DOHH2 (cell line): ENCODE measurements around the gene COL11A2.

Experiments
- H3F3A ChIP-seq: fragments of 200-600 bp; sonication (generic), shearing (Covaris generic); 2 replicates; pipeline ENCODE4 v1.6.0; 2016; ENCODE audit warnings: antibody characterized with exemption, mild to moderate bottlenecking; ENCODE audit not compliant: control insufficient read depth, insufficient read depth
- H3K27ac ChIP-seq: fragments of 200-600 bp; sonication (generic); 2 replicates; pipeline ENCODE4 v1.5.1; 2014; ENCODE audit warnings: low read depth, mild to moderate bottlenecking, low read length, moderate library complexity
- H3K27me3 ChIP-seq: fragments of 200-600 bp; sonication (generic); 2 replicates; pipeline ENCODE4 v1.6.1; 2014; ENCODE audit warnings: mild to moderate bottlenecking, low read length, mixed read lengths; ENCODE audit not compliant: control insufficient read depth
- H3K36me3 ChIP-seq: fragments of 200-600 bp; sonication (generic); 2 replicates; pipeline ENCODE4 v1.6.1; 2014; ENCODE audit warnings: mild to moderate bottlenecking, low read length, moderate library complexity, mixed read lengths; ENCODE audit not compliant: control insufficient read depth
- H3K4me1 ChIP-seq: fragments of 200-600 bp; sonication (generic); 2 replicates; pipeline ENCODE4 v1.6.1; 2014; ENCODE audit warnings: mild to moderate bottlenecking, low read length, mixed read lengths; ENCODE audit not compliant: control insufficient read depth
- H3K4me2 ChIP-seq: fragments of 200-600 bp; sonication (generic); 2 replicates; pipeline ENCODE4 v1.6.0; 2014; ENCODE audit warnings: mild to moderate bottlenecking, low read length, moderate library complexity
- H3K4me3 ChIP-seq: fragments of 200-600 bp; sonication (generic); 2 replicates; pipeline ENCODE4 v1.5.1; 2014; ENCODE audit warnings: mild to moderate bottlenecking, low read length, mixed read lengths
- H3K79me2 ChIP-seq: fragments of 200-600 bp; sonication (generic); 2 replicates; pipeline ENCODE4 v1.6.1; 2014; ENCODE audit warnings: mild to moderate bottlenecking, low read length, mixed read lengths; ENCODE audit not compliant: control insufficient read depth
- H3K9me2 ChIP-seq: fragments of 200-600 bp; sonication (generic); replicated peaks from 2 replicates; pipeline ENCODE4 v1.6.1; 2014; ENCODE audit warnings: mild to moderate bottlenecking, low read length, mixed read lengths; ENCODE audit not compliant: control insufficient read depth
- H3K9me3 ChIP-seq: fragments of 200-600 bp; sonication (generic); 2 replicates; pipeline ENCODE4 v1.6.1; 2014; ENCODE audit warnings: antibody characterized with exemption, low read length, mixed read lengths; ENCODE audit not compliant: control insufficient read depth, insufficient read depth
- H4K20me1 ChIP-seq: fragments of 200-600 bp; sonication (generic); 2 replicates; pipeline ENCODE4 v1.6.0; 2014; ENCODE audit warnings: low read depth, mild to moderate bottlenecking, antibody characterized with exemption, low read length, moderate library complexity; ENCODE audit not compliant: control insufficient read depth, insufficient read depth
- CTCF ChIP-seq: fragments of 200-600 bp; sonication (generic); IDR thresholded peaks from one replicate; pipeline ENCODE4 v1.5.1; 2014; ENCODE audit warnings: antibody characterized with exemption, mild to moderate bottlenecking, low read depth, low read length; ENCODE audit not compliant: poor library complexity, severe bottlenecking
- EZH2phosphoT487 ChIP-seq: fragments of 200-600 bp; sonication (generic); IDR thresholded peaks from 2 replicates; pipeline ENCODE4 v1.6.1; 2017; ENCODE audit warnings: borderline replicate concordance, mild to moderate bottlenecking, antibody characterized with exemption, low read length, moderate library complexity, mixed read lengths

COL11A2 gene

GRCh38 chr6:33171880-33172687, 20.2 kb downstream of the COL11A2 start:
- Histone ChIP-seq H3K9me3 (no peaks in the 10 kb centered on the region), H3K4me2 (no peak overlapping the region), H3F3A (no peaks in the 10 kb centered on the region), H3K27me3 (peaks cover 19% of the 10 kb centered on the region), H3K36me3 (no peaks in the 10 kb centered on the region), H3K27ac (no peak overlapping the region), H3K79me2 (no peaks in the 10 kb centered on the region), H4K20me1 (no peaks in the 10 kb centered on the region), H3K4me3 (no peak overlapping the region), H3K4me1 (peaks cover 5% of the 10 kb centered on the region; the same call in 1 of the 2 replicates), H3K9me2 (no peaks in the 10 kb centered on the region)
- TF ChIP-seq CTCF (no peak), EZH2phosphoT487 (no peak)

- TF ChIP-seq EZH2phosphoT487: no peak
Observed at GRCh38 chr6:33171016-33171879, 21.0 kb downstream of the COL11A2 start.

GRCh38 chr6:33170176-33171015, 21.9 kb downstream of the COL11A2 start:
- no peaks in the 10 kb centered on the region for H3K36me3 ChIP-seq
- H3K9me2 ChIP-seq: no peaks in the 10 kb centered on the region
- H3K27me3 ChIP-seq: peaks cover 12% of the 10 kb centered on the region
- peaks cover 5% of the 10 kb centered on the region; the same call in 1 of the 2 replicates for H3K4me1 ChIP-seq
- H3K4me2 ChIP-seq: no peak overlapping the region
- no peak overlapping the region for H3K4me3 ChIP-seq
- H3K27ac ChIP-seq: no peak overlapping the region
- no peaks in the 10 kb centered on the region for H4K20me1 ChIP-seq
- no peak for TF ChIP-seq CTCF
- no peak for TF ChIP-seq EZH2phosphoT487
- H3K79me2 ChIP-seq: no peaks in the 10 kb centered on the region
- no peaks in the 10 kb centered on the region for H3K9me3 ChIP-seq
- H3F3A ChIP-seq: no peaks in the 10 kb centered on the region

More at GRCh38 chr6:33171016-33171879, 21.0 kb downstream of the COL11A2 start:
- no peaks in the 10 kb centered on the region for H3K9me2 ChIP-seq
- no peak overlapping the region for H3K4me2 ChIP-seq
- no peaks in the 10 kb centered on the region for H4K20me1 ChIP-seq
- H3K27ac ChIP-seq: no peak overlapping the region
- no peak overlapping the region for H3K4me3 ChIP-seq
- no peaks in the 10 kb centered on the region for H3F3A ChIP-seq
- H3K27me3 ChIP-seq: peaks cover 19% of the 10 kb centered on the region
- H3K79me2 ChIP-seq: no peaks in the 10 kb centered on the region
- no peaks in the 10 kb centered on the region for H3K9me3 ChIP-seq
- no peaks in the 10 kb centered on the region for H3K36me3 ChIP-seq
- peaks cover 5% of the 10 kb centered on the region; the same call in 1 of the 2 replicates for H3K4me1 ChIP-seq
